HFF-Myc (cell line): ENCODE measurements around the gene ARL6IP1.
"Not testable (repeated sequence)": the region's sequence is repeated elsewhere in the genome, so short reads cannot be mapped to it uniquely, and the experiment has no call there.

Source experiments
- DNase-seq: peaks from one replicate; pipeline ENCODE4 v3.0.0-alpha.2; 2011; ENCODE audit warnings: low read depth; ENCODE audit errors: extremely low read depth
- H3K4me3 ChIP-seq: replicated peaks from 2 replicates; pipeline ENCODE4 v1.5.1; 2011; ENCODE audit warnings: low read depth, mild to moderate bottlenecking, control low read depth, low read length
- CTCF ChIP-seq: IDR thresholded peaks from 2 replicates; pipeline ENCODE4 v1.5.1; 2012; ENCODE audit warnings: mild to moderate bottlenecking, low read depth, low read length, control low read depth; ENCODE audit errors: missing control alignments

The ARL6IP1 gene

GRCh38 chr16:18782697-18783429 lies 18.5 kb downstream of the ARL6IP1 start:
- no peak overlapping the region for H3K4me3 ChIP-seq
- TF ChIP-seq CTCF: no peak
- DNase-seq: no peak

- H3K4me3 ChIP-seq, DNase-seq: not testable (repeated sequence)
These were observed 20.1 kb downstream of the ARL6IP1 start for GRCh38 chr16:18781232-18781631.

- H3K4me3 ChIP-seq, DNase-seq: not testable (repeated sequence)
These were observed 20.8 kb downstream of the ARL6IP1 start for GRCh38 chr16:18780460-18781026.

- not testable (repeated sequence) for DNase-seq, H3K4me3 ChIP-seq
These were observed 23.7 kb downstream of the ARL6IP1 start for GRCh38 chr16:18777664-18778063.

- H3K4me3 ChIP-seq, DNase-seq: not testable (repeated sequence)
These were observed 25.0 kb downstream of the ARL6IP1 start for GRCh38 chr16:18776334-18776733.

- H3K4me3 ChIP-seq, DNase-seq: not testable (repeated sequence)
These were observed 26.7 kb downstream of the ARL6IP1 start for GRCh38 chr16:18774651-18775050.

GRCh38 chr16:18772171-18772570 lies 29.2 kb downstream of the ARL6IP1 start:
- not testable (repeated sequence) for H3K4me3 ChIP-seq, DNase-seq

- H3K4me3 ChIP-seq, DNase-seq: not testable (repeated sequence)
These were observed 30.9 kb downstream of the ARL6IP1 start for GRCh38 chr16:18770336-18770962.

GRCh38 chr16:18767217-18767616 lies 34.1 kb downstream of the ARL6IP1 start:
- H3K4me3 ChIP-seq, DNase-seq: not testable (repeated sequence)

- H3K4me3 ChIP-seq, DNase-seq: not testable (repeated sequence)
These were observed 38.6 kb downstream of the ARL6IP1 start for GRCh38 chr16:18762713-18763112.

GRCh38 chr16:18759598-18760520 lies 41.5 kb downstream of the ARL6IP1 start:
- TF ChIP-seq CTCF: peak; percentile 42
- DNase-seq, H3K4me3 ChIP-seq: not testable (repeated sequence)

- not testable (repeated sequence) for DNase-seq
These were observed 43.2 kb downstream of the ARL6IP1 start for GRCh38 chr16:18757960-18758660.

GRCh38 chr16:18756639-18757038 lies 44.7 kb downstream of the ARL6IP1 start:
- not testable (repeated sequence) for DNase-seq, H3K4me3 ChIP-seq

More at GRCh38 chr16:18757960-18758660, 43.2 kb downstream of the ARL6IP1 start:
- H3K4me3 ChIP-seq: not testable (repeated sequence)

GRCh38 chr16:18742870-18743269 lies 58.5 kb downstream of the ARL6IP1 start:
- not testable (repeated sequence) for DNase-seq, H3K4me3 ChIP-seq
